GM12873 (cell line): ENCODE measurements around the gene PPME1.

Experiments
- TF ChIP-seq, protein P1 (sequence below): IDR thresholded peaks from 2 replicates; pipeline ENCODE4 v1.5.1; 2012; ENCODE audit warnings: low read depth, mild to moderate bottlenecking, moderate library complexity, low read length, control low read depth; ENCODE audit not compliant: insufficient read depth; ENCODE audit errors: missing control alignments

Gene PPME1

DNA sequence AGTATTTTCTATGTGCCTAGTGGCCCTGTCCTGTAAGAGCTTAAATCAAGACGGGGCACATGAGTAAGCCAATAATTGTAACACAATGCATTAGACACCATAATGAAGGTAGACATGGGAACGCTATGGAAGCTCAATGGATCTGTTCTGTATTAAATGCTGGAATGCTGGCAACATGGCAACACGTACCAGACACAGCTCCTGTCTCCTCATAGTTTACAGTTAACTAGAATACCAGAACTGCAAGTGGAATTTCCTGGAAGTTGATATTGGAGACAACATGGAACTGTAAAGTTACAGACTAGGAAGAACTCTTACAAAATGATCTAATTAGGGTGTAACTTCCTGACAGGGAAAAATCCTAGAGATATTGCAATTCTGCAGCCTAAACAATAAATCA lies 127.9 kb downstream of the PPME1 start:
- TF ChIP-seq, protein P1, sequence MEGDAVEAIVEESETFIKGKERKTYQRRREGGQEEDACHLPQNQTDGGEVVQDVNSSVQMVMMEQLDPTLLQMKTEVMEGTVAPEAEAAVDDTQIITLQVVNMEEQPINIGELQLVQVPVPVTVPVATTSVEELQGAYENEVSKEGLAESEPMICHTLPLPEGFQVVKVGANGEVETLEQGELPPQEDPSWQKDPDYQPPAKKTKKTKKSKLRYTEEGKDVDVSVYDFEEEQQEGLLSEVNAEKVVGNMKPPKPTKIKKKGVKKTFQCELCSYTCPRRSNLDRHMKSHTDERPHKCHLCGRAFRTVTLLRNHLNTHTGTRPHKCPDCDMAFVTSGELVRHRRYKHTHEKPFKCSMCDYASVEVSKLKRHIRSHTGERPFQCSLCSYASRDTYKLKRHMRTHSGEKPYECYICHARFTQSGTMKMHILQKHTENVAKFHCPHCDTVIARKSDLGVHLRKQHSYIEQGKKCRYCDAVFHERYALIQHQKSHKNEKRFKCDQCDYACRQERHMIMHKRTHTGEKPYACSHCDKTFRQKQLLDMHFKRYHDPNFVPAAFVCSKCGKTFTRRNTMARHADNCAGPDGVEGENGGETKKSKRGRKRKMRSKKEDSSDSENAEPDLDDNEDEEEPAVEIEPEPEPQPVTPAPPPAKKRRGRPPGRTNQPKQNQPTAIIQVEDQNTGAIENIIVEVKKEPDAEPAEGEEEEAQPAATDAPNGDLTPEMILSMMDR = no peak
